Erythroblast (primary cell): Measurements from ENCODE around the gene MAML2.

Experiments
- GATA1 ChIP-seq: IDR thresholded peaks from 2 replicates; pipeline ENCODE4 v1.6.1; 2011; ENCODE audit warnings: low read depth, mild to moderate bottlenecking, control low read depth, low read length, moderate library complexity
- POLR2A ChIP-seq: IDR thresholded peaks from 2 replicates; pipeline ENCODE4 v1.6.1; 2011; ENCODE audit warnings: mild to moderate bottlenecking, low read length

- TF ChIP-seq POLR2A (no peak), GATA1 (no peak)
Measured at GRCh38 chr11:96191752-96192151, 151.2 kb downstream of the MAML2 start.
